Loucy (cell line): Measurements from ENCODE around the gene BID.

Source experiments
- EZH2phosphoT487 ChIP-seq: fragments of 200-600 bp; IDR thresholded peaks from 2 replicates; pipeline ENCODE4 v1.6.1; 2018; ENCODE audit warnings: antibody characterized with exemption, mild to moderate bottlenecking, moderate library complexity, borderline replicate concordance
- TF ChIP-seq, protein P1 (sequence below): fragments of 200-600 bp; sonication (generic); conservative IDR thresholded peaks from 2 replicates; pipeline ENCODE4 v1.5.1; 2014; ENCODE audit warnings: mild to moderate bottlenecking, antibody characterized with exemption, low read length

DNA sequence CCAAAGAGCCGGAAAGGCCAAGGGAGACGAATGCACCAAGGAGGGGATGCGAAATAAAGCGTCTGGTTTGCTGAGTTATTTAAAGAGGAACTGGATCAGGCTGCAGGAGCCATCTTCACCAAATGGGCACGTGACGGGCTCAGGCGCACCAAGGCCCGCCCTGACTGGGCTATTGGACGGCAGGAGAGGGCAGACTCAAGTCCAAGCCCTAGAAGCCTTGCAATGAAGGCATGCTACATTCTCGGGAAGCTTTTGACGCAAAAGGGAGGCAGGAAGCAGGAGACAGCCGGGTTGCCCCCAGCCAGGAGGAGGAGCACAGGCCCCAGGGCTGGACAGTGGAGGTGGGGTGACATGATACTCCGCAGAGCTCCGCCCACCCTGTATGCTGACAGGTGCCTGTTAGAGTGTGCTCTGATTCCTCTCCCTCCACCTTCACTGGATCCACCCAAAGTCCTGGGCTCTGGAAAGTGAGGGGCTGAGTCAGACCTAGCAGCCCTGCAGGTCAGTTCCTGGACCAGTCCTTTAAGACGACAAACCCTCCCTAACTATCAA lies 41.5 kb upstream of the BID start:
- TF ChIP-seq, protein P1, sequence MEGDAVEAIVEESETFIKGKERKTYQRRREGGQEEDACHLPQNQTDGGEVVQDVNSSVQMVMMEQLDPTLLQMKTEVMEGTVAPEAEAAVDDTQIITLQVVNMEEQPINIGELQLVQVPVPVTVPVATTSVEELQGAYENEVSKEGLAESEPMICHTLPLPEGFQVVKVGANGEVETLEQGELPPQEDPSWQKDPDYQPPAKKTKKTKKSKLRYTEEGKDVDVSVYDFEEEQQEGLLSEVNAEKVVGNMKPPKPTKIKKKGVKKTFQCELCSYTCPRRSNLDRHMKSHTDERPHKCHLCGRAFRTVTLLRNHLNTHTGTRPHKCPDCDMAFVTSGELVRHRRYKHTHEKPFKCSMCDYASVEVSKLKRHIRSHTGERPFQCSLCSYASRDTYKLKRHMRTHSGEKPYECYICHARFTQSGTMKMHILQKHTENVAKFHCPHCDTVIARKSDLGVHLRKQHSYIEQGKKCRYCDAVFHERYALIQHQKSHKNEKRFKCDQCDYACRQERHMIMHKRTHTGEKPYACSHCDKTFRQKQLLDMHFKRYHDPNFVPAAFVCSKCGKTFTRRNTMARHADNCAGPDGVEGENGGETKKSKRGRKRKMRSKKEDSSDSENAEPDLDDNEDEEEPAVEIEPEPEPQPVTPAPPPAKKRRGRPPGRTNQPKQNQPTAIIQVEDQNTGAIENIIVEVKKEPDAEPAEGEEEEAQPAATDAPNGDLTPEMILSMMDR, result no peak
- no peak for TF ChIP-seq EZH2phosphoT487
